ENCODE data around the gene EIF2S1. TPM values are rescaled to one million over a fixed set of nuclear protein-coding genes. Genes with fewer than 3 reads are reported as not detected.
"Not testable (repeated sequence)": the region's sequence is repeated elsewhere in the genome, so short reads cannot be mapped to it uniquely, and the experiment has no call there.

Gene EIF2S1
- total and polyA plus RNA-seq, 4 donors, result 53.8 to 81.0 (median 59.1) TPM

GRCh38 chr14:67395876-67396189 is 35.7 kb downstream of the EIF2S1 start:
- no peaks in the 10 kb centered on the region for H3K27me3 ChIP-seq (ENCODE audit: control insufficient read depth in 1 of 2, insufficient read depth in 2 of 2, low read length in 1 of 2)
- H3K27ac ChIP-seq (ENCODE audit: low read depth in 1 of 2, low read length in 2 of 2), result no peak overlapping the region
- H3K4me1 ChIP-seq (ENCODE audit: control insufficient read depth in 1 of 2, insufficient read depth in 2 of 2, low read length in 2 of 2), result no peaks in the 10 kb centered on the region
- H3K4me3 ChIP-seq (ENCODE audit: low read length in 2 of 2), result no peak overlapping the region
- no peak for DNase-seq
- no peaks in the 10 kb centered on the region for H3K9me3 ChIP-seq (ENCODE audit: control insufficient read depth, low read length)
- no peaks in the 10 kb centered on the region for H3K36me3 ChIP-seq (ENCODE audit: control insufficient read depth in 1 of 2, insufficient read depth in 2 of 2, low read length in 1 of 2)
- intact Hi-C loops (cut with DNase I), result no loop called here
- no peak for ATAC-seq (ENCODE audit: low FRiP score)
- 87 to 88% methylated on average over 5 of the region's 5 CpGs for WGBS, 2 donors

- WGBS, 2 donors, result 53 to 55% methylated on average over 2 of the region's 2 CpGs
- Histone ChIP-seq H3K36me3 (ENCODE audit: control insufficient read depth in 1 of 2, insufficient read depth in 2 of 2, low read length in 1 of 2) (no peaks in the 10 kb centered on the region), H3K27ac (ENCODE audit: low read depth in 1 of 2, low read length in 2 of 2) (no peak overlapping the region), H3K9me3 (ENCODE audit: control insufficient read depth, low read length) (no peaks in the 10 kb centered on the region), H3K27me3 (ENCODE audit: control insufficient read depth in 1 of 2, insufficient read depth in 2 of 2, low read length in 1 of 2) (no peaks in the 10 kb centered on the region), H3K4me1 (ENCODE audit: control insufficient read depth in 1 of 2, insufficient read depth in 2 of 2, low read length in 2 of 2) (no peaks in the 10 kb centered on the region), H3K4me3 (ENCODE audit: low read length in 2 of 2) (no peak overlapping the region)
- intact Hi-C loops (cut with DNase I), result no loop called here
- no peak for DNase-seq
- ATAC-seq (ENCODE audit: low FRiP score), result no peak
These were observed 36.3 kb downstream of the EIF2S1 start for GRCh38 chr14:67396381-67396970.

GRCh38 chr14:67397536-67397935 is 37.4 kb downstream of the EIF2S1 start:
- WGBS, 2 donors, result 95 to 97% methylated on average over 9 of the region's 9 CpGs
- Histone ChIP-seq H3K9me3 (ENCODE audit: control insufficient read depth, low read length) (no peaks in the 10 kb centered on the region), H3K27me3 (ENCODE audit: control insufficient read depth in 1 of 2, insufficient read depth in 2 of 2, low read length in 1 of 2) (no peaks in the 10 kb centered on the region), H3K27ac (ENCODE audit: low read depth in 1 of 2, low read length in 2 of 2) (no peak overlapping the region), H3K4me1 (ENCODE audit: control insufficient read depth in 1 of 2, insufficient read depth in 2 of 2, low read length in 2 of 2) (no peaks in the 10 kb centered on the region), H3K4me3 (ENCODE audit: low read length in 2 of 2) (no peak overlapping the region), H3K36me3 (ENCODE audit: control insufficient read depth in 1 of 2, insufficient read depth in 2 of 2, low read length in 1 of 2) (no peaks in the 10 kb centered on the region)
- DNase-seq (no peak), ATAC-seq (ENCODE audit: low FRiP score) (no peak)
- intact Hi-C loops (cut with DNase I), result no loop called here

GRCh38 chr14:67400434-67400833 is 40.3 kb downstream of the EIF2S1 start:
- Histone ChIP-seq H3K27ac (ENCODE audit: low read depth in 1 of 2, low read length in 2 of 2) (no peak overlapping the region), H3K36me3 (ENCODE audit: control insufficient read depth in 1 of 2, insufficient read depth in 2 of 2, low read length in 1 of 2) (no peaks in the 10 kb centered on the region), H3K4me3 (ENCODE audit: low read length in 2 of 2) (no peak overlapping the region), H3K9me3 (ENCODE audit: control insufficient read depth, low read length) (no peaks in the 10 kb centered on the region), H3K27me3 (ENCODE audit: control insufficient read depth in 1 of 2, insufficient read depth in 2 of 2, low read length in 1 of 2) (no peaks in the 10 kb centered on the region), H3K4me1 (ENCODE audit: control insufficient read depth in 1 of 2, insufficient read depth in 2 of 2, low read length in 2 of 2) (no peaks in the 10 kb centered on the region)
- WGBS, 2 donors, result 81 to 86% methylated on average over 4 of the region's 4 CpGs
- ATAC-seq (ENCODE audit: low FRiP score), result no peak
- DNase-seq, result no peak
- intact Hi-C loops (cut with DNase I), result no loop called here

- no peaks in the 10 kb centered on the region for H3K36me3 ChIP-seq (ENCODE audit: control insufficient read depth in 1 of 2, insufficient read depth in 2 of 2, low read length in 1 of 2)
- H3K9me3 ChIP-seq (ENCODE audit: control insufficient read depth, low read length), result no peaks in the 10 kb centered on the region
- H3K4me1 ChIP-seq (ENCODE audit: control insufficient read depth in 1 of 2, insufficient read depth in 2 of 2, low read length in 2 of 2), result no peaks in the 10 kb centered on the region
- no peak overlapping the region for H3K4me3 ChIP-seq (ENCODE audit: low read length in 2 of 2)
- no peak overlapping the region for H3K27ac ChIP-seq (ENCODE audit: low read depth in 1 of 2, low read length in 2 of 2)
- DNase-seq (no peak), ATAC-seq (ENCODE audit: low FRiP score) (no peak)
- WGBS, 2 donors, result 90% methylated on average over 5 of the region's 5 CpGs
- intact Hi-C loops (cut with DNase I), result no loop called here
- no peaks in the 10 kb centered on the region for H3K27me3 ChIP-seq (ENCODE audit: control insufficient read depth in 1 of 2, insufficient read depth in 2 of 2, low read length in 1 of 2)
These were observed 45.6 kb downstream of the EIF2S1 start for GRCh38 chr14:67405771-67406170.

- H3K4me1 ChIP-seq (ENCODE audit: control insufficient read depth in 1 of 2, insufficient read depth in 2 of 2, low read length in 2 of 2); H3K36me3 ChIP-seq (ENCODE audit: control insufficient read depth in 1 of 2, insufficient read depth in 2 of 2, low read length in 1 of 2); intact Hi-C loops (cut with DNase I); H3K27ac ChIP-seq (ENCODE audit: low read depth in 1 of 2, low read length in 2 of 2); H3K27me3 ChIP-seq (ENCODE audit: control insufficient read depth in 1 of 2, insufficient read depth in 2 of 2, low read length in 1 of 2); ATAC-seq (ENCODE audit: low FRiP score); H3K9me3 ChIP-seq (ENCODE audit: control insufficient read depth, low read length); H3K4me3 ChIP-seq (ENCODE audit: low read length in 2 of 2); DNase-seq: not testable (repeated sequence)
- WGBS, 2 donors, result 82 to 85% methylated on average over 7 of the region's 7 CpGs
These were observed 48.1 kb downstream of the EIF2S1 start for GRCh38 chr14:67408122-67408801.

- H3K4me3 ChIP-seq (ENCODE audit: low read length in 2 of 2), result no peak overlapping the region
- H3K27me3 ChIP-seq (ENCODE audit: control insufficient read depth in 1 of 2, insufficient read depth in 2 of 2, low read length in 1 of 2), result no peaks in the 10 kb centered on the region
- intact Hi-C loops (cut with DNase I), result no loop called here
- H3K9me3 ChIP-seq (ENCODE audit: control insufficient read depth, low read length), result no peaks in the 10 kb centered on the region
- no peak for ATAC-seq (ENCODE audit: low FRiP score)
- no peaks in the 10 kb centered on the region for H3K4me1 ChIP-seq (ENCODE audit: control insufficient read depth in 1 of 2, insufficient read depth in 2 of 2, low read length in 2 of 2)
- 80 to 82% methylated on average over 8 of the region's 8 CpGs for WGBS, 2 donors
- H3K36me3 ChIP-seq (ENCODE audit: control insufficient read depth in 1 of 2, insufficient read depth in 2 of 2, low read length in 1 of 2), result no peaks in the 10 kb centered on the region
- H3K27ac ChIP-seq (ENCODE audit: low read depth in 1 of 2, low read length in 2 of 2), result no peak overlapping the region
- DNase-seq, result no peak
These were observed 49.3 kb downstream of the EIF2S1 start for GRCh38 chr14:67409461-67409860.

- ATAC-seq (ENCODE audit: low FRiP score) (no peak), DNase-seq (no peak)
- H3K4me3 ChIP-seq (ENCODE audit: low read length in 2 of 2), result no peak overlapping the region
- H3K27ac ChIP-seq (ENCODE audit: low read depth in 1 of 2, low read length in 2 of 2), result no peak overlapping the region
- WGBS, 2 donors, result 86 to 88% methylated on average over 9 of the region's 9 CpGs
- no peaks in the 10 kb centered on the region for H3K27me3 ChIP-seq (ENCODE audit: control insufficient read depth in 1 of 2, insufficient read depth in 2 of 2, low read length in 1 of 2)
- H3K4me1 ChIP-seq (ENCODE audit: control insufficient read depth in 1 of 2, insufficient read depth in 2 of 2, low read length in 2 of 2), result no peaks in the 10 kb centered on the region
- no peaks in the 10 kb centered on the region for H3K9me3 ChIP-seq (ENCODE audit: control insufficient read depth, low read length)
- intact Hi-C loops (cut with DNase I), result no loop called here
- H3K36me3 ChIP-seq (ENCODE audit: control insufficient read depth in 1 of 2, insufficient read depth in 2 of 2, low read length in 1 of 2), result no peaks in the 10 kb centered on the region
These were observed 50.2 kb downstream of the EIF2S1 start for GRCh38 chr14:67410313-67410712.

- H3K36me3 ChIP-seq (ENCODE audit: control insufficient read depth in 1 of 2, insufficient read depth in 2 of 2, low read length in 1 of 2), result no peaks in the 10 kb centered on the region
- no peaks in the 10 kb centered on the region for H3K4me1 ChIP-seq (ENCODE audit: control insufficient read depth in 1 of 2, insufficient read depth in 2 of 2, low read length in 2 of 2)
- no peak for ATAC-seq (ENCODE audit: low FRiP score)
- no peak for DNase-seq
- no peak overlapping the region for H3K4me3 ChIP-seq (ENCODE audit: low read length in 2 of 2)
- H3K27me3 ChIP-seq (ENCODE audit: control insufficient read depth in 1 of 2, insufficient read depth in 2 of 2, low read length in 1 of 2), result no peaks in the 10 kb centered on the region
- H3K27ac ChIP-seq (ENCODE audit: low read depth in 1 of 2, low read length in 2 of 2), result no peak overlapping the region
- H3K9me3 ChIP-seq (ENCODE audit: control insufficient read depth, low read length), result no peaks in the 10 kb centered on the region
- intact Hi-C loops (cut with DNase I), result no loop called here
- WGBS, 2 donors, result 46 to 54% methylated on average over 8 of the region's 8 CpGs
These were observed 51.2 kb downstream of the EIF2S1 start for GRCh38 chr14:67411370-67411769.
